Measurements from ENCODE around the gene APLP1.
"Not testable (repeated sequence)": the region's sequence is repeated elsewhere in the genome, so short reads cannot be mapped to it uniquely, and the experiment has no call there.

The APLP1 gene

DNA sequence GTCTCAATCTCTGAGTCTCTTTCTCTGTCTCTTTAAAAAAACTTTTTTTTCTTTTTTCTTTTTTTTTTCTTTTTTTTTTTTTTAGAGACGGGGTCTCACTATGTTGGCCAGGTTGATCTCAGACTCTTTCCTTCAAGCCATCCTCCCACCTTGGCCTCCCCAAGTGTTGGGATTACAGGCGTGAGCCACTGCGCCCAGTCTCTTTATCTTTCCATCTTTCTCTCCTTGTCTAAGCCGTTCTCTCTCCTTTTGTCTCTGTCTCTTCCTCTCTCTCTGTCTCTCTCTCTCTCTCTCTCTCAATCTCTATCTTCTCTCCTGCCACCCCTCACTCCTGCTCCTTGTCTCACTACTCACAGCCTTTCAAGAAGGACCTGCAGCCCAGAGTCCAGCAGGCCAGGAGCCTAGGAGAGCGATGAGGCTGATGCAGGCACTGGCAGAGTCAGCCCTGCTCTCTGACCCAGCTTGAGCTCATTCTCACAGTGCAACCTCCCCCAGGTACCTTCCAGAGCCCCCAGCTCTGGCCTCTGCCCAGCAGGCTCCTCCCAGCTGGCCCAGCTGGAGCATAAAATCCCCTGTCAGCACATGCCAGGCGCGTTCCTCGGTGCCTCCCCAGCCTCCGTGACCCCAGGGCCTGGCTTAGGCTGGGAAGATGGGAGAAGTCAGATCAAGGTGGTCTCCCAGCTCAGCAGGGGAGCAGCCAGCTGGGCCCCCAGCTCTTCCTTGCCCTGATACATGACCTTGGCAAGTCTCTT lies 16.2 kb upstream of the APLP1 start, which contains the start of gene NPHS1:
Gene NPHS1 (minus strand): TSS at position 476 of the 752 bp plus-strand sequence. CDS start 667 bp downstream, outside the sequence.
- DNase-seq (ENCODE audit: low read depth in 3 of 3): no peak

DNA sequence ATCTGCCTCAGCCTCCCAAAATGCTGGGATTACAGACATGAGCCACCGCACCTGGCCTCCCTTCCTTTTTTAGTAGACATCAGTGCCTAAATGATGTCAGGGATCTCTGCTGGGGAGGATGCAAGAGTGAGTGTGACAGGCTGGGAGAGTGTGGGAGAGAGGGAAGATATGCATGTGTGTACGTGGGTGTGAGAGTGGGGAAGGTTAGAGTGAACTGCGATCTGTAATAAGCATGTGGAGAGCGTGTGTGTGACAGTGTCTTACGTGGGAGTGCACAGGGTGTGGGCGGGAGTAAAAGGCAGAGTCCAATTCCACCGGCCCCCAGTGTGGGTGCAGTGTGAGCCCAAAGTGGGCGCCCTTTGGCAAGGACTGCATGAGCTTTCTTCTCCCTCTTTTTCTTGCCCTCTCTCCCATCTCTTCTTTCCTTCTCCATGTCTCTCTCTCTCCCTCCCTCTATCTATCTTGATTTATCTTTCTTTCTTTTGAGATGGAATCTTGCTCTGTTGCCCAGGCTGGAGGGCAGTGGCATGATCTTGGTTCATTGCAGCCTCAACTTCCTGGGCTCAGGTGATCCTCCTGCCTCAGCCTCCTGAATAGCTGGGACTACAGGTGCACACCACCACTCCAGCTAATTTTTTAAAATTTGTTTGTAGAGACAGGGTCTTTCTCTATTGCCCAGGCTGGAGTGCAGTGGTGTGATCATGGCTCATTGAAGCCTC lies 15.2 kb upstream of the APLP1 start:
- no peak for DNase-seq (ENCODE audit: low read depth in 3 of 3)

DNA sequence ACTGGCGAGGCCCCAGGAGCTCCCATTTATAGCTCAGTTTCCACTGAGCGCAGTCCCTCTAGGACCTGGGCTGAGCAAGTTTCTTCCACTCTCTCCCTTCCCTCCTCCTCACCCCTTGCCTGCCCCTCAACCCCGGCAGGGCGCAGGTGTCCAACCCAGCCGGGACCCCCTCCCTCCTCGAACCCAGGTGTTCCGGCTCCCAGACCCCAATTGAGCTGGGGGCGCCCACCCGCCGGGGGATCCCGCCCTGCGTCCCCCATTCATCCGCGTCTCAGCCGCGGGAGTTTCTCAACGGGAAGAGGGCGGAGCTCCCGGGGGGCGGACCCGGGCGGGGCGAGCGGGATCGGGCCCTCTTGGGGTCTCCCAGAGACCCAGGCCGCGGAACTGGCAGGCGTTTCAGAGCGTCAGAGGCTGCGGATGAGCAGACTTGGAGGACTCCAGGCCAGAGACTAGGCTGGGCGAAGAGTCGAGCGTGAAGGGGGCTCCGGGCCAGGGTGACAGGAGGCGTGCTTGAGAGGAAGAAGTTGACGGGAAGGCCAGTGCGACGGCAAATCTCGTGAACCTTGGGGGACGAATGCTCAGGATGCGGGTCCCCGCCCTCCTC lies 11.7 kb upstream of the APLP1 start, which contains the start of gene KIRREL2:
Gene KIRREL2 (plus strand): TSS at position 366 of the 604 bp plus-strand sequence. CDS start 209 bp downstream, at position 575.
- DNase-seq (ENCODE audit: low read depth in 3 of 3): no peak

DNA sequence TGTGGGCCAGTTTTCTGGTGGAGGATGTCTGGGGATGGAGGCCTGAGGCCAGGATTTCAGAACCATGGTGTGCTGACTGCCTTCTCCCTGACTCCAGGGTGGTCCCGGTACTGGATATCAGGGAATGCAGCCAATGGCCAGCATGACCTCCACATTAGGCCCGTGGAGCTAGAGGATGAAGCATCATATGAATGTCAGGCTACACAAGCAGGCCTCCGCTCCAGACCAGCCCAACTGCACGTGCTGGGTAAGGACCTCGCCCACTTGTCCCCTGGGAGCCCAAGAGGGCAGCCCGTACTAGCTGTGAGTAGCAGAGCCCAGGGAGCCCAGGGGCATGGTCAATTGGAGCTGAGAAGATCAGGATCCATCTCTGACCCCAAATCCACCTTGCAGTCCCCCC lies 10.1 kb upstream of the APLP1 start:
- DNase-seq (ENCODE audit: low read depth in 3 of 3): no peak

DNA sequence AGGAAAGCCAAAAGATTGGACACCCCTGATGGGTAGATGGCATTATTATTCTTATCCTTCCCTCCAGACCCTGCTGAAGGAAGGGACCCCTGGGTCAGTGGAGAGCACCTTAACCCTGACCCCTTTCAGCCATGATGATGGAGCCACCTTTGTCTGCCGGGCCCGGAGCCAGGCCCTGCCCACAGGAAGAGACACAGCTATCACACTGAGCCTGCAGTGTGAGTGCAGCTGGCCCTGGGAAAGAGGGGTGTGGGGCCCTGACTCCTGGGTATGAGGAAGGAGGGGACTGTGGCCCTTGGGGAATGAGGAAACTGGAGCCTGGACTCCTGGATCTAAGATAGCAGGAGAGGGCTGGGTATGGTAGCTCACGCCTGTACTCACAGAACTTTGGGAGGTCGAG lies 9.0 kb upstream of the APLP1 start:
- DNase-seq (ENCODE audit: low read depth in 3 of 3): no peak

DNA sequence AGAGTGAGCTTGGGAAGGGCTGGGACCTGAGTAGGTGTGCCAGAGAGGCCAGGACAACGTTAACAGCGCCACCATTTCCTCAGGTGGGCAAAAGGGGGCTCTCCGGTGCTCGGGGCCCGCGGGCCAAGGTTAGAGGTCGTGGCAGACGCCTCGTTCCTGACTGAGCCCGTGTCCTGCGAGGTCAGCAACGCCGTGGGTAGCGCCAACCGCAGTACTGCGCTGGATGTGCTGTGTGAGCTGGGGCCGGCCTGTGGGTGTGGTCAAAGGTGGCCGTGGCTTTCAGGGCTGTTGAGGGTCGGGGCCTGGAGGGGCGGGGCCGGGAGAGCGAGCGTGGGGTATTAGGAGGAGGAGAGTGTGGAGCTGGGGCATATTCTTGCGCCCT lies 7.9 kb upstream of the APLP1 start:
- DNase-seq (ENCODE audit: low read depth in 3 of 3): no peak

DNA sequence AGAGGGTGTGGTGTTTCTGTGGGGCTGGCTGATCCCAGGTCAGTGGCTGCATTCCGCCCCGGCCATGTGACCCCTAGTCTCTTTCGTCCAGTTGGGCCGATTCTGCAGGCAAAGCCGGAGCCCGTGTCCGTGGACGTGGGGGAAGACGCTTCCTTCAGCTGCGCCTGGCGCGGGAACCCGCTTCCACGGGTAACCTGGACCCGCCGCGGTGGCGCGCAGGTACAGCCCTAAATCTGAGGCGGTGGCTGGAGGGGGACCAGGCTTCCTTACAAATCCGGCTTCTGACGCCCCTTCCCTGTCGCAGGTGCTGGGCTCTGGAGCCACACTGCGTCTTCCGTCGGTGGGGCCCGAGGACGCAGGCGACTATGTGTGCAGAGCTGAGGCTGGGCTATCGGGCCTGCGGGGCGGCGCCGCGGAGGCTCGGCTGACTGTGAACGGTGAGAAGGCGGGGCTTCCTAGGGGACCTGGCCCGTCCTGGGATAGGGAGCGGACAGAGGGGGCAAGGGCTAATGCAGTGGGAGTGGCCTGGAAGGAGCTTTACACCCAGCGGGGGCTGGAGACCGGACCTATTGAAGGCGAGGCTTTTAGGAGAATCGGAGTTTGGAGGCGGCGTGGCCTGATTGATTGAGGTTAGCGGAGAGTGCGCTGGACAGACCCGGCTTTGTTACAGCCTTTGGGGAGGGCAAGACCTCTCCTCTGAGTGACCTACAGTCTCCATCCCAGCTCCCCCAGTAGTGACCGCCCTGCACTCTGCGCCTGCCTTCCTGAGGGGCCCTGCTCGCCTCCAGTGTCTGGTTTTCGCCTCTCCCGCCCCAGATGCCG lies 7.3 kb upstream of the APLP1 start:
- DNase-seq (ENCODE audit: low read depth in 3 of 3): no peak

DNA sequence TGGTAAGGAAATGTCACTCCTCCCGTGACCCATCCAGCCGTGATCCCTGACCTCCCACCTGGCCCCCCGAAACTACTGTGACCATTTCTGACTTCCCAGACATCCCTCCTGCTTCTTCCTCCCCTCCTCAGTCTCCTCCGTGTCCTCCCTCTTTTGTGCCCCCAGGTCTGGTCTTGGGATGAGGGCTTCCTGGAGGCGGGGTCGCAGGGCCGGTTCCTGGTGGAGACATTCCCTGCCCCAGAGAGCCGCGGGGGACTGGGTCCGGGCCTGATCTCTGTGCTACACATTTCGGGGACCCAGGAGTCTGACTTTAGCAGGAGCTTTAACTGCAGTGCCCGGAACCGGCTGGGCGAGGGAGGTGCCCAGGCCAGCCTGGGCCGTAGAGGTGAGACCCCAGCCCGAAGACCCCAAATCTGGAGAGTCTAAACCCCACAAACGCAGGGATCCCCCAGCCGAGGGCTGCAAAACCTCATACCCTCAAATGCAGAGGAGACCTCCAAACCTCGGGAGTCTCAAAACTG lies 6.7 kb upstream of the APLP1 start:
- DNase-seq (ENCODE audit: low read depth in 3 of 3): no peak

DNA sequence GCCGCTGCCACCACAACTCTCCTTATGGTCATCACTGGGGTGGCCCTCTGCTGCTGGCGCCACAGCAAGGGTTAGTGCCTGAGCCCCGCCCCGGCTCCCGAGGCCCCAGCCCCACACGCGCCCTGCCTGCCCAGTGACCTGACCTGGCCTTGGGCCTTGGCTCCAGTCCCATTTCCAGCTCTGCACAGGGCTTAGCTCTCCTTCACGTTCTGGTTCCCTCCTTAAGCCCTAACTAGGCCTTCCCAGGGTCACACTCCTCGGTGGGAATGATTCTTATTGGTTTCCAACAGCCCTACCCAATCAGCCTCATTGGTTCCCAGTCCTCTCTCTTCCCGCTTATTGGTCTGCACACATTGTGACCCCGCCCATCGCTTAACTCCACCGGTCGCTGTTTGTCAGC lies 5.8 kb upstream of the APLP1 start:
- DNase-seq (ENCODE audit: low read depth in 3 of 3): no peak

DNA sequence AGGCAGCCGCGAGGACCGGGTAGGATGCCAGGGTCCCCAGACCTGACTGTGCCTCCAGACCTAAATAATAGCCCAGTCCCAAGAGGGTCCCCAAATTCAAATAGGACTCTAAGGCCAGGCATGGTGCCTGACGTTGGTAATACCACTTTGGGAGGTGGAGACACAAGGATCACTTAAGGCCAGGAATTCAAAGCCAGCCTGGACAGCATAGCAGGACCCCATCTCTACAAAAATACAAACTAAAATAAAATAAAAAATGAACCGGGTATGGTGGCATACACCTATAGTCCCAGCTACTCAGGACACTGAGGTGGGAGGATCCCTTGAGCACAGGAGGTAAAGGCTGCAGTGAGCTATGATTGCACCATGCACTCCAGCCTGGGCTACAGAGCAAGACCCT lies 5.4 kb upstream of the APLP1 start:
- DNase-seq (ENCODE audit: low read depth in 3 of 3): no peak

DNA sequence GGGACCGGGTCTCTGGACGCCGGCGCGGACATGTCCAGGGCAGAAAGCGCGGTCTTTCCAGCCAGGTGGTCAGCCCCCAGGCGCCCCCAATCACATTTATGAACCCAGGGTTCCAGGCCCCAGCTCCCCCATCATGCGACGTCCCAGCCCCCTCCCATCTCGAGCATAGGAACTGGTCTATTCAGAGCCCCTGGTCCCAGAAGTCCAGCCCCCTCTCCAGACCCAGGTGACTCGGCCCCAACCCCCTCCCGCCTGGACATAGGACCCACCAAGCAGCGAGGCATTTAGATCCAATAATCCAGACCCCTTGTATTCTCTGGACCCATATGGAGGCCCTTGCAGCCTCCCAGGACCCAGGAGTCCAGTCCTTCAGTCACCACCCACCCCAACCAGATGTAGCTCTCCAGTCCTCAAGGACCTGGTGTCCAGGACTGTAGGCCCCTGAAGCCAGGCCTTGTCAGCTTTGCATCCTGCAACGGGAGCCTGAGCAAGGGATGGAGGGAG lies 501 bp downstream of the APLP1 start:
- DNase-seq (ENCODE audit: low read depth in 3 of 3): no peak

DNA sequence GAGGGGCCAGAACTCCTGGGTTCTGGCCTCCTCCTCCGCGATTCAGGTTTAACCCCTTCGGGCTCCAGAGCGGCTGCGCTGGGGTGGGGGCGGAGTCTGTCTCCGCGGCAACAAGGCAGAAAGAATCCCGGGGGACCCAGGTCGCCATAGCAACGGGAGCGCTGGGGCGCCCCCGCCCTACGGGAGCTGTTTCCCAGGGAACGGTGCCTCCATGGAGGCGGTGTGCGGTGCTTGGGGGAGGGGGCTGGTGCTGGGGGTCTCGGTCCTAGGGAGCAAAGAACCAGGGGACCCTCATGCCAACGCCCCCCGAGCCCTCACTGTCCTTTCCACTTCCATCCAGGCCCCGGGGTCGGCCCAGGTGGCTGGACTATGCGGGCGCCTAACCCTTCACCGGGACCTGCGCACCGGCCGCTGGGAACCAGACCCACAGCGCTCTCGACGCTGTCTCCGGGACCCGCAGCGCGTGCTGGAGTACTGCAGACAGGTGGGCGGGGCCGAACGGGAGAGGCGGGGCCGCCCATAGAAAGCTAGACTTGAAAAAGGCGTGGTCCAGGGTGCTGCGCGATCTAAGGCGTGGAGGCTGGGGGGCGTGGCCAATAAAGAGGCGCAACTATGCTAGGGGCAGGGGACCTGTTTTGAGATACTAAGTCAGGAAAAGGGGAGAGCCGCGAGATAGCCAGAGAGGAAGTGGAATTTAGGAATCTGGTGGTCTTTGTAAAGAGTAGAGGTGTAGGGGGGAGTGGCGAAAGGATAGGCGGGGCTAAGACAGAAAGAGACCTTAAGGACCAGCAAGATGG lies 1.2 kb downstream of the APLP1 start:
- peak; percentile 47 to 68 (median 65) for DNase-seq (ENCODE audit: low read depth in 3 of 3)

DNA sequence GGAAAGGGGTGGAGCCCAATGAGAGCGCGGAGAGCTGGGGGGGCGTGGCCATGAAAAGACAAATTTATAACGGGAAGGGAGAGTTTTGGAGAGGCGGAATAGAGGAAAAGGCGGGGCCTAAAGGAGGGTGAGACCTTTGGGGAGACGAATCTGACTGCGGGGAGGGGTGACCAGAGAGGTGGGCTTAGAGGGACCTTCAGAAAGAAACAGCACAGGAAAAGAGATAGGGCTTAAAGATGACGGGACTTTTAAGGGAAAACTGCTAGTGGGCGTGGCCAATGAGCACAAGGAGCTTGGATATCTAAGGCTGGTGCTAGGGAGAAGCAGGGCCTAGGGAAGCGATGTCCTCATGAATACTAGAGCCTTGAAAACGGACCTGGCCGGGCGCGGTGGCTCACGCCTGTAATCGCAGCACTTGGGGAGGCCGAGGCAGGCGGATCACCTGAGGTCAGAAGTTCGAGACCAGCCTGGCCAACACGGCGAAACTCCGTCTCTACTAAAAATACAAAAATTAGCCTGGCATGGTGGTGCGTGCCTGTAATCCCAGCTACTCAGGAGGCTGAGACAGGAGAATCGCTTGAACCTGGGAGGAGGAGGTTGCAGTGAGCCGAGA lies 1.9 kb downstream of the APLP1 start:
- DNase-seq (ENCODE audit: low read depth in 3 of 3): not testable (repeated sequence)

DNA sequence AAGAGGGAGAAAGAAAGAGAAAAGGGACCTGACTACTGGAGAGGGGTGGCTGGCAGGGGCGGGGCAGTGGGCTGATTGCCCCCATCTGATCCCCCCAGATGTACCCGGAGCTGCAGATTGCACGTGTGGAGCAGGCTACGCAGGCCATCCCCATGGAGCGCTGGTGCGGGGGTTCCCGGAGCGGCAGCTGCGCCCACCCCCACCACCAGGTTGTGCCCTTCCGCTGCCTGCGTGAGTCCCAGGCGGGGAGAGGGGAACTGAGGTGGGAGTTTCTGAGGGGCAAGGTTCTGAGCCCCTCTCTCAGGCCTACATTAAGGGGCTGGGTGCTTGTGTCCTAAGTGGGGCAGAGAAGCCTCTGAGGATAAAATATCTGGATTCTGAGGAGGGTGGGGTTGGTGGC lies 2.4 kb downstream of the APLP1 start:
- DNase-seq (ENCODE audit: low read depth in 3 of 3): no peak

DNA sequence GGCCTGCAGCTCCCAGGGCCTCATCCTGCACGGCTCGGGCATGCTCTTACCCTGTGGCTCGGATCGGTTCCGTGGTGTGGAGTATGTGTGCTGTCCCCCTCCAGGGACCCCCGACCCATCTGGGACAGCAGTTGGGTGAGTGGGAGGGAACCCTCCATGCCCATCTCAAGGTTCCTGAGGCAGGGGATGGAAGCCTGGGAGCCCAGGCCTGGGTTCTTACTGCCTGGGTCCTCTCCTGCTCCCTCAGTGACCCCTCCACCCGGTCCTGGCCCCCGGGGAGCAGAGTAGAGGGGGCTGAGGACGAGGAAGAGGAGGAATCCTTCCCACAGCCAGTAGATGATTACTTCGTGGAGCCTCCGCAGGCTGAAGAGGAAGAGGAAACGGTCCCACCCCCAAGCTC lies 3.2 kb downstream of the APLP1 start:
- no peak for DNase-seq (ENCODE audit: low read depth in 3 of 3)

DNA sequence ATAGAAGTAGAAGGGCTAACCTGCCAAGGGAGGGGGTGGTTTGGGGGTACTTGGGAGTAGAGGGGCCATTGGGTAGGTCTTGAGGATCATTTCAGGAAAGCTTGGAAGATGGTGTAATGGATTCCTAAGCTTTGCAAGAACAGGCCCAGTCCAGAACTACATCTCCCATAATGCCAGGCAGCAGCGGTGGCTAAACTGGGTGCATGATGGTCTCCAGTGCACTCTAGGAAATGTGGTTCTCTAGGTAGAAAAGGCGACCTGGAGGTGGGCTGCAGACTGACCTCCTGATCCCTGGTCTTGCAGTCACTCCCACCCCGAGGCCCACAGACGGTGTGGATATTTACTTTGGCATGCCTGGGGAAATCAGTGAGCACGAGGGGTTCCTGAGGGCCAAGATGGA lies 3.8 kb downstream of the APLP1 start:
- no peak for DNase-seq (ENCODE audit: low read depth in 3 of 3)

DNA sequence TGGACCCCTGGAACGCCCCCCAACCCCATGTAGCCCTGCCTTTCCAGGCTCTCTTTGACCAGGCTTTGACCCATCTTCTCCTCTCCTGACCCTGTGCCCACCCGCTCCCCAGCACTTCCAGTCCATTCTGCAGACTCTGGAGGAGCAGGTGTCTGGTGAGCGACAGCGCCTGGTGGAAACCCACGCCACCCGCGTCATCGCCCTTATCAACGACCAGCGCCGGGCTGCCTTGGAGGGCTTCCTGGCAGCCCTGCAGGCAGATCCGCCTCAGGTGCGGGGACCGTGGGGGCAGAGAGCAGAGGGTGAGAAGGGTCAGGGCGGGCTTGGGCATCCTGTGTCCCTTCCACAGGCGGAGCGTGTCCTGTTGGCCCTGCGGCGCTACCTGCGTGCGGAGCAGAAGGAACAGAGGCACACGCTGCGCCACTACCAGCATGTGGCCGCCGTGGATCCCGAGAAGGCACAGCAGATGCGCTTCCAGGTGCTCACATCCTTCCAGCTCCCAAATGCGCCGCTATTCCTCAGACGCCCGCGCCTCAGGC lies 6.1 kb downstream of the APLP1 start:
- no peak for DNase-seq (ENCODE audit: low read depth in 3 of 3)

DNA sequence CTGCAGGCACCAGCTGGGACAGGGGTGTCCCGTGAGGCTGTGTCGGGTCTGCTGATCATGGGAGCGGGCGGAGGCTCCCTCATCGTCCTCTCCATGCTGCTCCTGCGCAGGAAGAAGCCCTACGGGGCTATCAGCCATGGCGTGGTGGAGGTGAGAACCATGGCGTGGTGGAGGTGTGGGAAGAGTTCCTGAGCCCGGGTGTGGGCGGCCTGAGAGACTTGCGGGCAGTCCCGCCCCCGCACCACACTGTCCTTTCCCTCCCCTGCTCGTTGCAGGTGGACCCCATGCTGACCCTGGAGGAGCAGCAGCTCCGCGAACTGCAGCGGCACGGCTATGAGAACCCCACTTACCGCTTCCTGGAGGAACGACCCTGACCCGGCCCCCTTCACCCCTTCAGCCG lies 10.7 kb downstream of the APLP1 start:
- DNase-seq (ENCODE audit: low read depth in 3 of 3): no peak

DNA sequence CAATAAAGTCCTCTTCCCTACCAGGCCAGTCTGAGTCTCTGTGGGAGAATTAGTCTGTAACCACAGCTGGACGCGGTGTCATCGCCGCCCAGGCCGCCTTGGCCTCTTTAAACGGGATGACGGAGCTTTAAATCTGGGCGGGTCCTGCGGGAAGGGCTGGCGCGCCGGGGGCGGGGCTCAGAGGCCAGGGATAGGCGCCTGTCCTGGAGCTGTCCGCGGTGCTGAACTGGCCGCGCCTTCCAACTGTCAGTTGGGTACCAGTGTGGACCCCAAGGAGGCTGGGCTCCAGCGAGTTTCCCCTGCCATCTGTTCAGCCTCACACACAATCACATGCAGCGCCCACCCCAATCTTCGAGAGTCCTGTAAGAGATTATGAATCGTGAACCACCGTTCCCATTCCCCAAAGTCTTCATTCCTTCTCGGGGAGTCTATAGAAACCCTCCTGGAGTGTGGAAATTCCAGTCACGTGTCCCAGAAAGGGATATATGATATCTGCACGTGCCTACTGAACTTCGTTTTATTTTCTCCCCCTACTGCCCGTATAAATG lies 11.5 kb downstream of the APLP1 start:
- peak in 1 of 3 experiments; percentile 53 for DNase-seq (ENCODE audit: low read depth in 3 of 3)

Measured in stimulated activated CD4-positive, alpha-beta T cell treated with anti-CD3 and anti-CD28 coated beads, TNF-alpha, amount 100 ng/mL, for 4 hours (primary cell).